Measurements from ENCODE around the gene RNF213.

The RNF213 gene

GRCh38 chr17:80386341-80386740, 125.7 kb downstream of the RNF213 start:
- TF ChIP-seq GATA2 (IDR thresholded peaks at IDR 0.05; ENCODE audit: low read depth, low read length) = no peak
- no peak for TF ChIP-seq GATA3 (IDR thresholded peaks at IDR 0.05; ENCODE audit: low read depth, low read length)

- TF ChIP-seq GATA2 (IDR thresholded peaks at IDR 0.05; ENCODE audit: low read depth, low read length) = no peak
- TF ChIP-seq GATA3 (IDR thresholded peaks at IDR 0.05; ENCODE audit: low read depth, low read length) = no peak
Measured at GRCh38 chr17:80387071-80387470, 126.4 kb downstream of the RNF213 start.

GRCh38 chr17:80388175-80388574, 127.5 kb downstream of the RNF213 start:
- no peak for TF ChIP-seq GATA2 (IDR thresholded peaks at IDR 0.05; ENCODE audit: low read depth, low read length)
- TF ChIP-seq GATA3 (IDR thresholded peaks at IDR 0.05; ENCODE audit: low read depth, low read length) = no peak

- TF ChIP-seq GATA3 (IDR thresholded peaks at IDR 0.05; ENCODE audit: low read depth, low read length) (no peak), GATA2 (IDR thresholded peaks at IDR 0.05; ENCODE audit: low read depth, low read length) (no peak)
Measured at GRCh38 chr17:80388601-80389000, 127.9 kb downstream of the RNF213 start.

GRCh38 chr17:80389011-80389995, 128.7 kb downstream of the RNF213 start:
- TF ChIP-seq GATA3 (IDR thresholded peaks at IDR 0.05; ENCODE audit: low read depth, low read length) (no peak), GATA2 (IDR thresholded peaks at IDR 0.05; ENCODE audit: low read depth, low read length) (no peak)

GRCh38 chr17:80393241-80393890, 132.7 kb downstream of the RNF213 start:
- no peak for TF ChIP-seq GATA2 (IDR thresholded peaks at IDR 0.05; ENCODE audit: low read depth, low read length)

GRCh38 chr17:80393961-80394360, 133.3 kb downstream of the RNF213 start:
- no peak for TF ChIP-seq GATA3 (IDR thresholded peaks at IDR 0.05; ENCODE audit: low read depth, low read length)
- no peak for TF ChIP-seq GATA2 (IDR thresholded peaks at IDR 0.05; ENCODE audit: low read depth, low read length)

- TF ChIP-seq GATA3 (IDR thresholded peaks at IDR 0.05; ENCODE audit: low read depth, low read length) (no peak), GATA2 (IDR thresholded peaks at IDR 0.05; ENCODE audit: low read depth, low read length) (no peak)
Measured at GRCh38 chr17:80394629-80395216, 134.1 kb downstream of the RNF213 start.

- TF ChIP-seq GATA3 (IDR thresholded peaks at IDR 0.05; ENCODE audit: low read depth, low read length) (no peak), GATA2 (IDR thresholded peaks at IDR 0.05; ENCODE audit: low read depth, low read length) (no peak)
Measured at GRCh38 chr17:80395402-80396151, 134.9 kb downstream of the RNF213 start.

- no peak for TF ChIP-seq GATA2 (IDR thresholded peaks at IDR 0.05; ENCODE audit: low read depth, low read length)
Measured at GRCh38 chr17:80396157-80397033, 135.7 kb downstream of the RNF213 start.

GRCh38 chr17:80397034-80397387, 136.4 kb downstream of the RNF213 start:
- TF ChIP-seq GATA3 (IDR thresholded peaks at IDR 0.05; ENCODE audit: low read depth, low read length) (no peak), GATA2 (IDR thresholded peaks at IDR 0.05; ENCODE audit: low read depth, low read length) (no peak)

GRCh38 chr17:80397686-80398085, 137.0 kb downstream of the RNF213 start:
- TF ChIP-seq GATA3 (IDR thresholded peaks at IDR 0.05; ENCODE audit: low read depth, low read length) (no peak), GATA2 (IDR thresholded peaks at IDR 0.05; ENCODE audit: low read depth, low read length) (no peak)

- no peak for TF ChIP-seq GATA2 (IDR thresholded peaks at IDR 0.05; ENCODE audit: low read depth, low read length)
- no peak for TF ChIP-seq GATA3 (IDR thresholded peaks at IDR 0.05; ENCODE audit: low read depth, low read length)
Measured at GRCh38 chr17:80402959-80403358, 142.3 kb downstream of the RNF213 start.
